ENCODE data around the gene HLA-DRA. TPM values are rescaled to one million over a fixed set of nuclear protein-coding genes. Genes with fewer than 3 reads are reported as not detected.

The HLA-DRA gene
- 1.2 and 2.0 TPM in 2 replicates for total RNA-seq (2014; rRNA removed; shearing (Covaris generic))

DNA sequence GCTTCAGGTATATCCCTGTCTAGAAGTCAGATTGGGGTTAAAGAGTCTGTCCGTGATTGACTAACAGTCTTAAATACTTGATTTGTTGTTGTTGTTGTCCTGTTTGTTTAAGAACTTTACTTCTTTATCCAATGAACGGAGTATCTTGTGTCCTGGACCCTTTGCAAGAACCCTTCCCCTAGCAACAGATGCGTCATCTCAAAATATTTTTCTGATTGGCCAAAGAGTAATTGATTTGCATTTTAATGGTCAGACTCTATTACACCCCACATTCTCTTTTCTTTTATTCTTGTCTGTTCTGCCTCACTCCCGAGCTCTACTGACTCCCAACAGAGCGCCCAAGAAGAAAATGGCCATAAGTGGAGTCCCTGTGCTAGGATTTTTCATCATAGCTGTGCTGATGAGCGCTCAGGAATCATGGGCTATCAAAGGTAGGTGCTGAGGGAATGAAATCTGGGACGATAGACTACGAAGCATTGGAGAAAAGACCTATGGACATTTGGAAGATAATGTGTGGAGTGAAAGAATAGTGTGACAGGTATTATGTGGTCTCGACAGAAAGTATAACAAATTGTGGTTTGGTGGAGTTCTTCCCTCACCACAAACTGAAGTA, at the start of gene HLA-DRA:
Gene HLA-DRA (plus strand): TSS at position 286 of the 613 bp plus-strand sequence. CDS start 64 bp downstream, at position 350.
- DNase-seq (ENCODE audit: low read depth), result peak; percentile 63

DNA sequence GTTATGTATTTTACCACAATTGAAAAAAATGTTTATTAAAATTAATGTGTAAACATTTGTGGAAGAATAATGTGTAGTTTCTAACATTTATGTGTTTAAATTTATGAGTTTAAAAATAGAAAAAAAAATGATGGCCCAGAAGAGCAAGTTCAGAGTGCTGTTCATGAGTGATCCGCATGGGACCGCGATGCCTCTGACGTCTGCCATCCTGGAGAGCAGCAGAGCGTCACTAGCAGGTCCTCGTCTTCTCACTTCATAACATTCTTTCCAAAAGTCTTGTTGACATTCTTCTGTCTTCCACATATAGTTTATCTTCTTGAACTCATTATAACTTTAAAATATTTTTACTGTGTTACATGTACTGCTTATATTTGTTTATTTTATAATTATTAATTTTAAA, 48.2 kb upstream of the HLA-DRA start:
- no peak for DNase-seq (ENCODE audit: low read depth)

DNA sequence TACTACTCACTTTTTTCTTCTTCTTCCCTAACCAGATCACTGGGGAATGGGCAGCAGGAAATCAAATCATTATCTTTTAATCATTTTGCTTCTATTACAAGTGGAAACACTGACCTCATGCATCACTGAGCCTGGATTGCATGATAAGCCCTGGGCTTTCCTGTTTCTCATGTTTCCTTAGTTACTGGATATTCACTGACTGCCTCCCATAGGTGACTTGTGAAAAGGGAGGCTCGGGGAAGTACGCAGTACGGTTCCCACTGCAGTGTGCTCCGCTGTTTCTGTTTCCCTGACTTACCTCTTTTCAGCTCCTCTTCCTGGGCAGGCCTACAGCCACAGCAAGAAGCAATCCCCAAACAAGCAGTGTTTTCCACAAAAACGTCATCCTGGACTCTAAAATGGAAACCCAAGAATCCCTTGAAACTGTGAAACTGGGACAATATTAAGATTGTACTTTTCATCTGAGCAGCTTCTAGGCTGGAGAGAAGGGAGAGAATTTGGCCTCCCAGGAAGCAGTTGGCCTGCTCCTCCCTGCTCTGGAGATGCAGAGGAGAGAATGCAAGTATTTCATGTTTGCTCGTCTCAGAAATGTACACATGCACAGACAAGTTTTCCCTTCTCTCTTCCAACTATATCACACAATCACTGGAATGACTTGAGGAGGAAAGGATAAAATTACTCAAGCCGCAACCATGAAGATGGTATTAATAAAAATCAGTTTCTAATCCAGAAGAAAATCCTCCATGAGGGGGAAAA, 45.8 kb upstream of the HLA-DRA start:
- peak; percentile 65 for DNase-seq (ENCODE audit: low read depth)

DNA sequence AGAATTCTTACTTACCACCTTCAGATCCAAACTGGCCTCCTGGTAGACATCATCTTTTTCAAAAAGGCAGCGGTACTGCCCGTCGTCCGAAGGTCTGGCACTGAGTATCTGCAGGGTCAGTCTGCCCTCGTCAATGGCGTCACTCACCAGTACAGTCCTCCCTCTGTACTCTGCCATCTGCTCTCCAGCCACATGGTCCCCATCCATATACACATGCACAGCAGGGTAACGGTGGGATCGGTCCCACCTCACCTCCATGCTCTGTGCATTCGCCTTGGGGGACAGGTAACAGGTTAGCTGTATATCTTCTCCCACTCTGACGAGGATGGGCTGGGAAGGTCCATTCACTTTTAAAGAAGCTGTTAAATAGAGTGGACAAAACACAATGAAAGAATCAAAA, 43.7 kb upstream of the HLA-DRA start:
- no peak for DNase-seq (ENCODE audit: low read depth)

DNA sequence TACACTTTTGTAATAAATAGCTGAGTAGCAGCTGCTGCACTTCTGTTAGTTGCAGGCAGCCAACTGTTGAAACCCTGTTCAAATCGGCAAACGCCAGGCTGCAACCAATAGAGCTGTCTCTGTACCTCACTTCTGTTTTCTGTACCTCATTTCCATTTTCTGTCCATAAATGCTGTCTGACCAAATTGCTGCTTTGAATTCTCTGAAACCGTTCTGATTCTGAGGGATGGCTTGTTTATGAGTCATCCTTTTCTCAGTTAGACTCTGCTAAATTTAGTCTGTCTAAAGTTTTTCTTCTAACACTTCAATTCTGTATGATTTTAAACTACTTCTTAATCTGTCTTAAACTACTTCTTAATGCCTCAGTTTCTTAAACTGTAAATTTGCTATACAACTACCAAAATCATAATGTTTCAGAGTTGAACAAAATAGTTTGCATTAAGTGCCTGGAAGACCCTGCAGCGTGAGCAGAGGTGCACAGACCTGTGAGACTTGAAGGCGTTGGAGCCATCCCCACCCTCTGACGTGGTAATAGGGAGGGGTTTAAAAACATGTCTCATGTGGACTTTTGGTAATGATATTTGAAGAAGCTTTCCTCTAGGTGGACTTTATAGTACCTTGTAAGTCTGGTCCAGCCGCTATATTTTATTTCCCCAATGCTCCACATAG, 42.3 kb upstream of the HLA-DRA start:
- peak; percentile 13 for DNase-seq (ENCODE audit: low read depth)

DNA sequence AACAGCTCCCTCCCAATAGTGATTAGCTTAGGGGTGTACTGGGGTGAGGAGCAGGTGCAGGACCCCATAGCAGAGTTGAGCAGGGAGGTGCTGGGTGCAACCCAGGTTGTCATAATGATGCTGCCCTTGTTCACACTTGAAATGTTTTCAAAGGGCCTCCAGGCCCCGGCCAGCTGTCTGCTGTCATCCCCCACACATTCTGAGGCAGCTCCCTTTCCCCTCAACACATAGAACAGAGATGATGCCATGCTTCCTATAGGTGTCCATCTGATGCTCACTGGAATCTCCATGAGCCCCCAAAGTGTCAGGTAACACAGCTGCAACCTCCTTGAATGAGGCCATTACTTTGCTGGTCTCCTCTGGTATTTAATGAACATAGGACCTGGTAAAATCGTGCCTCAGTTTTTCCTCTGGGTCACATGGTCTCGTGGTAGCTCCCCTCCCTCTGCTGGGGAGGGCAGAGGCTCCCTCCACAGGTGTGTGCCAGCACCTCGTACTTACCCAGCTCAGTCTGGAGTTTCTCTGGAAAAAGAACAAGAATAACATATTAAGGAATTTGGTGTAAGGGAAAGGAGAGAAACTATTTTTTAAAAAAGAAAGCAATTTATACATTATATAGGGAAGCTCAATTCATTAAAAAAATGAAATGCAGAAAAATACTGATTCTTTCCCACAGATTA, 38.3 kb upstream of the HLA-DRA start:
- DNase-seq (ENCODE audit: low read depth), result no peak

DNA sequence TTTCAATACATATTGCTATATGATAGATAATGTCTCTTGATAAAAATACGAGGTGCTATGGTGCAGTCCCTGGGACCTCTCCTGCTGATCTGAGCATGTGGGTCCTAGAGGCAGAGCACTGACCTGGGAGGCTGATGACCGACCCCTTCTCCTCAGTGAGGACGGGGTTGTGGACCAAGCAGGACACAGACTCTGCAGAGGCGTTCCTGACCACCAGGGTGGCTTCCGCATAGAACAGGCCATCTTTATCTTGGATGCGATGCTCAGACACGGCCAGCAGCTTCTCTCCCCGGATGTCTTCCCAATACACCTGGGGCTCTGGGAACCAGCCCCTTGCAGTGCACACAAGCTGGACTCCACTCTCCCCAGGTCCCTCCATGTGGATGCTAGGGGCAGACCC, 36.9 kb upstream of the HLA-DRA start:
- DNase-seq (ENCODE audit: low read depth), result no peak

DNA sequence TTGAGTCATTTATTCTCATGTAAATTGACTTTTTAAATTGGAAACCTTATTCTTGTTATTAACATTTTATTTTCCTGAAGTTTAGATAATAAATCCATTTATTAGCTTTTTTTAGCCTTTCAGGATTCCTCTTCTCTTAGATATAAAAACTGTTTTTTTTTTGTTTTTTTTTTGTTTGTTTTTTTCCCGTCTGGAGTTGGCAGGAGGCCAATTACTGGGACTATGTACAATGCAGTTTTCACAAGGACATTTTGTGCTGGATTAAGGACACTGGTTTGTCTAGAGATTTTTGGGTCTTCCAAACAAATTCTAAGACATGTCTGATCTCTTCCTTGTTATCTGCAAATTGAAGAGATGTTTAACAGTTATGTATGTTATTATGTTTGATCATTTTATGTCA, 34.0 kb upstream of the HLA-DRA start:
- no peak for DNase-seq (ENCODE audit: low read depth)

DNA sequence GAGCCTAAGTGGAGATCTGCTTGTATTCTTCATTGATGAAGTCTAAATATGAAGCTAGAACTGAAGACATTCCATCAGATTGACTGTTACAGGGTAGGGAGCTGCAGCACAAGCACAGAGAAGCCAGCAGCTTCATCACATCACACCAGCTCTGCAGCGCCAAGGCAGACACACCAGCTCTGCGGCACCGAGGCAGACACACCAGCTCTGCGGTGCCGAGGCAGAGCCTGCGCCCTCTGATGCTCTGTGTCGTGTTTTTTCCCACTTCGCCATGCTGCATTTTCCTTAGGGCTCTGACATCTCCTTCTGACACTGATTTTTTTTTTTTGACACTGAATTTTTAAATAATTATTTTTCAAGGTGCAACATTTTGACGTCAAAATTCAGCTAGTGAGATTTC, 33.5 kb upstream of the HLA-DRA start:
- no peak for DNase-seq (ENCODE audit: low read depth)

DNA sequence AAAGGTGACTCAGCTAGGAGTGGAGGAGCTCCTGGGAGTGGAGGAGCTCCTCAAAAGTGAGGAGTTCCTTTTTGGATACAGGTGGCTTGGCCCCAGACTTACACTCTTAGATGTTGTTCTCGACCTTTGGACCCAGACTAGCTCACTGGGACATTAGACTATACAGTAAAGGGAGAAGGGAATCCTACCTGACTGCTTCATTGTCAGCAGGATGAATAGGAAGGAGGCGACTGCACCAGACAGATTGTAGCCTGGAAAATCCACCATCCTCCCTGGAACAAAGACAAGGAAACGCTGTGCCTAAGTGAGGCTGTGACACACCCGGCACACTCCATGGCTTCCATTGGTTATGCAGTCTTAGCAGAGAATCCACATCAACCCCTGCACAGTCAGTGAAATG, 32.8 kb upstream of the HLA-DRA start, which contains the start of gene BTNL2:
Gene BTNL2 (minus strand): TSS at position 325 of the 400 bp plus-strand sequence. CDS start 58 bp downstream, at position 267.
- no peak for DNase-seq (ENCODE audit: low read depth)

DNA sequence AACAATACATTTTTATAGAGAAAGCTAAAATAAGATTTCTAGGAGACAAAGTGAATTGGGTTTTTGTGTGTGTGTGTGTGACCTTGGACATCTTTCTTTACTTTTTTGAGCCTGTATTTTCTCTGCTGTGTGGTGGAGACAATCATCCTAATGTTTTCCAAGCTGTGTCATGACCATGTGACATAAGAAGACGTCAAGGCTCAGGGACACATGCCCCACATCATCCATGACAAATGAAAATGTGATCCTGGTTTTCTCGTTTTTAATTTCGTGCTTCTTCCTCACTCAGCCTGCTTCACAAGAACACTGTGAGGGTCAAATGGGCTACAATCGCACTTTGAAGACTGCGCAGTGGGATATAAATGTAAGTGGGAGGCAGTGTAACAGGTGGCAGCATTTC, 28.8 kb upstream of the HLA-DRA start:
- no peak for DNase-seq (ENCODE audit: low read depth)

DNA sequence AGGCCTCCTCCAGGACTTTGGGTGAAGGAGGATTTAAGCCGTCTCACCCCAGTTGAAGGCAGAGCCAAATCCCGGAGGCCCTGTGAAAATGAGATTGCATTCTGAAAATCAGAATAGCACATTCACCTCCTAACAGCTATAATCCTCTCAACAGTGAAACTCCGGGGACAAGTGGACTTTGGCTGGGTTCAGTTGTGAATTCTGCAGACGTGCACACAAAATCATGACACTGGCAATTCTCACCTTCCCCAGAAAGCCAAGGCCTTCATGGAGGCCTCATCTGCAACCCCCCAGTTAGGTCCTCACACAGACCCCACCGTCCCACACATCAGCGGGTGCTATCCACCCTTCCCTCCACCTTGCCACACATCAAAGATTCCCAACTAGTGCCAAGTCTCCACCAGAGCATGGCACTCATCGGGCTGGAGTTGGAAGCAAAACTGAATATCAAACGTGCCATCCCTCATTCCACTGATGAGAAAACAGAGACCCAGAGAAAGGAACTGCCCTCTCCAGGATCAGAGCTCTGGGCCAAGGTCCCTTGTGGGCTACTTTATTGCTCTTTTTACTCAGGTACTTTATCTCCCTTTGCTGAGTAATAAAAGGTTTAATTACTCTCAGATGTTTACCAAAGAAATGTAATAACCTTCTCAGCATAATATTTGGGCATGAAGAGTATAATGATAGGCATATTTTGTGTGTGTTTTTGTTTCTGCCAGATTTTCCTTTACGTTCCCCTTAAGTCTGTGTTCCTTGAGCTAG, 27.9 kb upstream of the HLA-DRA start:
- DNase-seq (ENCODE audit: low read depth), result no peak

DNA sequence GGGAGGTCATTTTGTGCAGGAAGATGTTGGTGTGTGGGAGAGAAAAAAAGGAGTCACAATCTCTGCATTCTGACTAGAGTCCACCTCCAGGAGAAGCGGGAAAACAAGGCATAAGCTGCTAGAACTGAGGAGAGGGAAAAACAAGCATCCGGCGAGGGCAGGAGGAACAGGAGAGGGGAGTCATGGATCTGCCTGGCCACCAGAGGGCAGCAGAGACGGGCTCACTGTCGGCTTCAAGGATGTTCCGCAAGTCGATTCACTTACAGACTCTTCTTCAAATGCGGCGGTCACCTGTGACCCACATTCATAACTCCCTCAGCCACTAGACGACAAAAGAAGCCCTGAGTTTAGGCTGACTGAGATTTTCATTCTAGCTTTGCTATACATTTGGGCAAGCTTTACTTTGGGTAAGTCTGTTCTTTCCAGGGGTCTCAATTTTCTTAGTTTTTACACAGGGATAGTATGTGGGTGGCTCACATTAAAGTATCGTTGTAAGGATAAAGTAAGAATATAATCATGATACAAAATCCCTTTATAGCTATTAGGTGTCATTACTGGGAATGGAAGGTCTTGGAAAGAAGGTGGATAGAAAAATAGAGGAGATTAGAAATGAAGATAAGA, 26.1 kb upstream of the HLA-DRA start:
- peak; percentile 61 for DNase-seq (ENCODE audit: low read depth)

DNA sequence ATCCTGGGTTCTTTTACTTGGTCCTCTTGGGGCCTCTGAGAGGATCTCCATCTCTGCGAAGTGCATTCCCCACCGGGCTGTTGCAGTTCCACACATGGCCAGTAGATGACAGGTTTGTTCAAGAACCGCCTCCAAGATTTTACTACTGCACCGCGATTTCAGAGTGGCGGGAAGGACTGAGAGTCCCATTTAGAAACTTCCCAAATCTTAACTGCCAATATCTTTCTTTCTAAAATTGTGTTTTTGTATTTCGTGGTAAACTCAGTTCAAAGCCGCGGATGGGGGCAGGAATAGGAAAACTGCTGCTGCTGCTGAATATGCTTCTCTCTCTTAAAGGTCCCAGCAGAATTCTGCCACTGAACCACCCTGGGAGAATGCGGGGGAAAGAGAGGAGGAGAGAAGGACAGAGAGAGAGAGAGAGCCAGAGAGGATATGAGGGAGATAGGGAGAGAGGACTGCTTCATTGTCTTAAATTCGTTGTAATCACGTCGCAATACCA, 24.1 kb upstream of the HLA-DRA start:
- peak; percentile 73 for DNase-seq (ENCODE audit: low read depth)

DNA sequence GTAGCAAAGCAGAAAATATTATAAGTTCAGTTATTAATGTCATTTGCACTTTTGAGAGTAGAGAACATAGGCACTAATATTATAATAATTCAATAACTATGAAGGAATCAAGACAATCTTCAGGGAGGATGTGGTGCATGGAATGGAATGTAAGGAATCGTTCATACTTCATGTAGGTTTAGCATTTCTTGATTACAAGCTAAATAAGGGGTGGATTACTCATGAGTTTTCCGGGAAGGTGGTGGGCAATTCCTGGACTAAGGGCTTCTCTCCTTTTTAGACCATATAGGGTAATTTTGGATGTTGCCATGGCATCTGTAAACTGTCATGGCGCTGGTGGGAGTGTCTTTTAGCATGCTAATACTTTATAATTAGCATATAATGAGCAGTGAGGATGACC, 23.7 kb upstream of the HLA-DRA start:
- peak; percentile 18 for DNase-seq (ENCODE audit: low read depth)

DNA sequence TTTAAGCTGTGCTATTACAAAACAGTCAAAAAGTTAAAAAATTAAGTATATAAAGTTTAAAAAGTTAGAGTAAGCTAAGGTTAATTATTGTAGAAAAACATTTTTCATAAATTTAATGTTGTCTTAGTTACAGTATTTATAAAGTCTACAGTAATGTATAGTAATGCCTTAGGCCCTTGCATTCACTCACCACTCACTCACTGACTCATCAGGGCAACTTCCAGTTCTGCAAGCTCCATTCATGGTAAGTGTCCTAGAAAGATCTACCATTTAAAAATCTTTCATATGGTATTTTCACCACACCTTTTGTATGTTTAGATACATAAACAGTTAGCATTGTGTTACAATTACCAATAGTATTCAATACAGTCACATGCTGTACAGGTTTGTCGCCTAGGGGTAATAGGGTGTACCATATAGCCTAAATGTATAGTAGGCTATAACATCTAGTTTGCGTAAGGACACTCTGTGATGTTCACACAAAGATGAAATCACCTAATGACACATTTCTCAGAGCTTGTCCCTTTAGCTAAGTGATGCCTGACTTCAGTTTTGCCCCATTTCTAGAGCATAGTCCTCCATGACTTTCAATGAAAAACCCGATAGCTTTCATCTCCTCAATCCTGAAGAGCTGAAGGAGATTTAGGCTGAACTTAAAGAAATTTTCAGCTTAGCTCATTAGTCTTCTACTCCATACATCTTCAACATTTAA, 14.9 kb upstream of the HLA-DRA start:
- no peak for DNase-seq (ENCODE audit: low read depth)

DNA sequence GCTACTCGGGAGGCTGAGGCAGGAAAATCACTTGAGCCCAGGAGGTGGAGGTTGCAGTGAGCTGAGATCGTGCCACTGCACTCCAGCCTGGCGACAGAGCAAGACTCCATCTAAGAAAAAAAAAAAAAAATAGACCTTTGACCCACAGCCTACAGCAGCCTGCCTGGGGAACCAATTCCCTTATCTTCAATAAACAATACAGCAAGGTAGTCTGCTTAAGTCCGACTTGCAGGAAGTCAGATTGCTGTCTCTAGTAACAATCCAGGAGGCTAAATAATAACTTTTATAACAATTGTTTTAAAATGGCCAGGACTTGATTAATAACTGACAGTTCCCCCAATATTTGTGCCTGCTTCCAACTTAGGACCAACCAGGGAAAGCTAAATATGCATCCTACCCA, 13.3 kb upstream of the HLA-DRA start:
- DNase-seq (ENCODE audit: low read depth), result no peak

DNA sequence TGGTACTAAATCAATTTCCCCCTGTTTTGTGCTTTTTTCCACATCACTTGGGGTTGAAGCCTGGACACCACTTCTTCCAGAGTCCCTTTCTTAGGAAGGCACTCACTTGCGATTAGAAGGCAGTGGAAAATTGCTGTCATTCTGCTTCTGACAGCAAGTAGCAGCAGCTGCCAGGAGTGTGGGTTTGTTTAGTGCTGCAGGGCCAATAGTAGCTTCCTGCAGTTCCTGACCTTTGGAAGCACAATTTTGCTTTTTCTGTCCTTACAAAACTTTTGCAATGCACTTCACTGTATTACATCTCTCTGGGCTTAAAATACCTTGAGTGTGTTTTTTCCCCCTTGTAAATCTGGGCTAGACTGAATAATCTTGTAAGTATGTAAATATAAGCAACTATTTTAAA, 12.5 kb upstream of the HLA-DRA start:
- no peak for DNase-seq (ENCODE audit: low read depth)

DNA sequence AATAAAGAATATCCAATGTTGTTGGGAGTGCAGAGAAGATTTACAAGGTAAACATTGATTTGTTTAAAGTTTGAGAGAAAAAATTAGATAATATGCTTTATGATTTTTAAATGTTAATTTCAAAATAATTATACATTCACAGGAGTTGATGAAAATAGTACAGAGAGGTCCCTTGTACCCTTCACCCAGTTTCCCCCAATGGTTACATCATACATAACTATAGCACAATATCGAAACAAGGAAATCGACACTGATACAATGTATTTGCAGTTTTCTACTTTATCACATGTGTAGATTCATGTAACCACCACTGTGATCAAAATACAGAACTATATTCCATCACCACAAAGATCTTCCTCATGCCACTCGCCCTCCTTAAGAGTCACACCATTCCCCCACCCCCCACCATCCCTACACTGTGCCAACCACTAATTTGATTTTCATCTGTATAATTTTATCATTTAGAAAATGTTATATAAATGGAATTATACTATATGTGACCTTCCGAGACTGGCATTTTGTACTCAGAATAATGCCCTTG, 11.7 kb upstream of the HLA-DRA start:
- DNase-seq (ENCODE audit: low read depth), result no peak

DNA sequence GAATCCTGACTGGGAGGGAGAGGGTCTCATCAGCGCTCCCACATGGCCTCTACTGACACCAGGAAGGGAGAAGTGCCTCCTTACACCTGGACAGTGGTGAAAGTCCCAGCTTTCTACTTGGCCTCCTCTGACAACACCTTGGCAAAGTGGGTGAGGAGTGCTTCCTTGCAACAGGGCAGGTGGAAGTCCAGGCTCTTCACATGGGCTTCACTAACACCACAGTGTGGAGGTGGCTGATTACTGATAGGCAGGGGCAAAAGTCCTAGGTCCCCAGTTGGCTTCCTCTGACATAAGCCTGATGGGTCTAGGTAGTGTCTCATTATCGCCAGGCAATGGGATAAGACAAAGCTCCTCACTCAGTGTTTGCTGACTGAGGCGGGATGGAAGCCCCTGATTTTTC, 9.5 kb upstream of the HLA-DRA start:
- no peak for DNase-seq (ENCODE audit: low read depth)
